PC-9 (cell line): ENCODE measurements around the gene HHLA2. TPM values are rescaled to one million over a fixed set of nuclear protein-coding genes. Genes with fewer than 3 reads are reported as not detected.
A peak's percentile ranks its signal among the peaks of the same experiment; 100 is the strongest.

Experiments
- BruUV-seq: library from RNA; stranded (reverse); fragments of 400-500 nt; replicated peaks from 2 replicates; lab custom pipeline; 2021; lab: Mats Ljungman, UMichigan
- CTCF ChIA-PET: fragments of 300-600 bp; sonication (Branson Sonifier 250); formaldehyde crosslinking; loops from one replicate; lab custom pipeline; 2022; ENCODE audit warnings: antibody characterized with exemption; lab: Charles Lee
- POLR2A ChIA-PET: fragments of 300-600 bp; sonication (Branson Sonifier 250); formaldehyde crosslinking; loops from one replicate; lab custom pipeline; 2022; ENCODE audit warnings: antibody characterized with exemption; ENCODE audit not compliant: unreplicated experiment; lab: Charles Lee
- DNase-seq, 2 experiments: peaks; one replicate each; pipeline versions ENCODE4 v3.0.0 to v3.0.0-alpha.2; 2015 to 2022; ENCODE audit warnings: mixed read lengths in 1 of 2
- H2AFZ ChIP-seq: fragments of 200-600 bp; sonication (generic); 2 replicates; pipeline ENCODE4 v1.8.1; 2017; ENCODE audit warnings: antibody characterized with exemption
- H3F3A ChIP-seq: fragments of 200-600 bp; sonication (generic); 2 replicates; pipeline ENCODE4 v1.8.1; 2017; ENCODE audit warnings: antibody characterized with exemption, mild to moderate bottlenecking, low read depth; ENCODE audit not compliant: insufficient read depth
- H3K27ac ChIP-seq: fragments of 200-600 bp; sonication (generic); 2 replicates; pipeline ENCODE4 v1.6.1; 2016; ENCODE audit warnings: mixed run types
- H3K27me3 ChIP-seq: fragments of 200-600 bp; sonication (generic); 2 replicates; pipeline ENCODE4 v1.6.1; 2016; ENCODE audit warnings: low read depth, mixed run types; ENCODE audit not compliant: insufficient read depth
- H3K36me3 ChIP-seq: fragments of 200-600 bp; sonication (generic); 2 replicates; pipeline ENCODE4 v1.6.1; 2016; ENCODE audit warnings: low read depth, mixed run types
- H3K4me1 ChIP-seq: fragments of 200-600 bp; sonication (generic); replicated peaks from 2 replicates; pipeline ENCODE4 v1.6.1; 2016; ENCODE audit warnings: mixed run types; ENCODE audit not compliant: insufficient read depth
- H3K4me2 ChIP-seq: fragments of 200-600 bp; sonication (generic); 2 replicates; pipeline ENCODE4 v1.6.1; 2017; ENCODE audit warnings: mixed run types
- H3K4me3 ChIP-seq: fragments of 200-600 bp; sonication (generic); 2 replicates; pipeline ENCODE4 v1.6.1; 2016; ENCODE audit warnings: mixed run types
- H3K79me2 ChIP-seq: fragments of 200-600 bp; sonication (generic); 2 replicates; pipeline ENCODE4 v1.6.1; 2017; ENCODE audit warnings: low read depth, mixed run types
- H3K9me2 ChIP-seq: fragments of 200-600 bp; sonication (generic); 2 replicates; pipeline ENCODE4 v1.8.1; 2017; ENCODE audit warnings: mild to moderate bottlenecking; ENCODE audit not compliant: insufficient read depth
- H3K9me3 ChIP-seq: fragments of 200-600 bp; sonication (generic); 2 replicates; pipeline ENCODE4 v1.8.1; 2016; ENCODE audit warnings: low read depth; ENCODE audit not compliant: insufficient read depth
- H4K20me1 ChIP-seq: fragments of 200-600 bp; sonication (generic); 2 replicates; pipeline ENCODE4 v1.8.1; 2017; ENCODE audit not compliant: insufficient read depth
- EZH2 ChIP-seq: fragments of 200-600 bp; sonication (generic); IDR thresholded peaks from 2 replicates; pipeline ENCODE4 v1.8.0; 2017; ENCODE audit warnings: antibody characterized with exemption, low read depth
- intact Hi-C: fragments of 100-400 bp; cut with micrococcal nuclease; formaldehyde crosslinking; loops from one replicate; pipeline ENCODE4 v1.10.0; 2022; ENCODE audit not compliant: unreplicated experiment
- total RNA-seq: library from RNA; stranded (reverse); gene quantifications from 2 replicates; pipeline ENCODE4 v1.2.3, GENCODE V29; 2021
- TF ChIP-seq, protein P1 (sequence below): fragments of 200-600 bp; sonication (generic); conservative IDR thresholded peaks from 2 replicates; pipeline ENCODE4 v1.6.1; 2017; ENCODE audit warnings: mixed run types, antibody characterized with exemption, mild to moderate bottlenecking, moderate library complexity

The HHLA2 gene
- total RNA-seq, 1 experiment from 2014 or later: not detected

DNA sequence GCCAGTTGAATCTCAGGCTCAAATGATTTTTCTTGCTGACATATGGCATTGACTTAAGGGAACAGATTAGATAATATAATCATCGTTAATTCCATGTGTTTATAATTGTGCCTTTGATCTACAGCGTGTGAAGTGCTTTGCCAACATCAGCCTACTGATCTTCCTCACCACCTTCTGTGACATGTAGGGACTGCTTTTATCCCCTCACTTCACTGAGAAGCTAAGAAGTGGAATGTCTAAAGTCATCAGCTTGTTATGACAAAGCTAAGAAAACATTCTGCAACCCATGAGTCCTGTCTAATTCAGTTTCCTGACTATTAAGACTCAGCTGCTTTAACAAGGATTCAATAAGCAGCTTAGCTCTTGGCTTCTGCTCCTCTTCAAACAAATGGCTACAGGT lies 108.0 kb downstream of the HHLA2 start:
- H3F3A ChIP-seq: no peaks in the 10 kb centered on the region
- H3K9me2 ChIP-seq: no peaks in the 10 kb centered on the region
- 0 out of 2 replicates have a peak, but pooled peaks cover 5% of the 10 kb centered on the region for H3K4me1 ChIP-seq
- no peak overlapping the region for H3K27ac ChIP-seq
- H3K27me3 ChIP-seq: no peaks in the 10 kb centered on the region
- CTCF ChIA-PET: no interaction called here
- DNase-seq: no peak
- BruUV-seq: no TSS peak
- H3K9me3 ChIP-seq: no peaks in the 10 kb centered on the region
- H4K20me1 ChIP-seq: no peaks in the 10 kb centered on the region
- H3K4me3 ChIP-seq: no peak overlapping the region
- H3K4me2 ChIP-seq: no peak overlapping the region
- intact Hi-C loops: loop anchor here (10.0 kb wide), 1 partner anchor 650 kb away; no protein-coding TSS in a partner anchor
- TF ChIP-seq, protein P1, sequence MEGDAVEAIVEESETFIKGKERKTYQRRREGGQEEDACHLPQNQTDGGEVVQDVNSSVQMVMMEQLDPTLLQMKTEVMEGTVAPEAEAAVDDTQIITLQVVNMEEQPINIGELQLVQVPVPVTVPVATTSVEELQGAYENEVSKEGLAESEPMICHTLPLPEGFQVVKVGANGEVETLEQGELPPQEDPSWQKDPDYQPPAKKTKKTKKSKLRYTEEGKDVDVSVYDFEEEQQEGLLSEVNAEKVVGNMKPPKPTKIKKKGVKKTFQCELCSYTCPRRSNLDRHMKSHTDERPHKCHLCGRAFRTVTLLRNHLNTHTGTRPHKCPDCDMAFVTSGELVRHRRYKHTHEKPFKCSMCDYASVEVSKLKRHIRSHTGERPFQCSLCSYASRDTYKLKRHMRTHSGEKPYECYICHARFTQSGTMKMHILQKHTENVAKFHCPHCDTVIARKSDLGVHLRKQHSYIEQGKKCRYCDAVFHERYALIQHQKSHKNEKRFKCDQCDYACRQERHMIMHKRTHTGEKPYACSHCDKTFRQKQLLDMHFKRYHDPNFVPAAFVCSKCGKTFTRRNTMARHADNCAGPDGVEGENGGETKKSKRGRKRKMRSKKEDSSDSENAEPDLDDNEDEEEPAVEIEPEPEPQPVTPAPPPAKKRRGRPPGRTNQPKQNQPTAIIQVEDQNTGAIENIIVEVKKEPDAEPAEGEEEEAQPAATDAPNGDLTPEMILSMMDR: no peak
- TF ChIP-seq EZH2: no peak
- H3K36me3 ChIP-seq: no peaks in the 10 kb centered on the region
- POLR2A ChIA-PET: no interaction called here
- peak overlapping the region; percentile 10; the same call in 1 of the 2 replicates for H2AFZ ChIP-seq
- no peaks in the 10 kb centered on the region for H3K79me2 ChIP-seq

DNA sequence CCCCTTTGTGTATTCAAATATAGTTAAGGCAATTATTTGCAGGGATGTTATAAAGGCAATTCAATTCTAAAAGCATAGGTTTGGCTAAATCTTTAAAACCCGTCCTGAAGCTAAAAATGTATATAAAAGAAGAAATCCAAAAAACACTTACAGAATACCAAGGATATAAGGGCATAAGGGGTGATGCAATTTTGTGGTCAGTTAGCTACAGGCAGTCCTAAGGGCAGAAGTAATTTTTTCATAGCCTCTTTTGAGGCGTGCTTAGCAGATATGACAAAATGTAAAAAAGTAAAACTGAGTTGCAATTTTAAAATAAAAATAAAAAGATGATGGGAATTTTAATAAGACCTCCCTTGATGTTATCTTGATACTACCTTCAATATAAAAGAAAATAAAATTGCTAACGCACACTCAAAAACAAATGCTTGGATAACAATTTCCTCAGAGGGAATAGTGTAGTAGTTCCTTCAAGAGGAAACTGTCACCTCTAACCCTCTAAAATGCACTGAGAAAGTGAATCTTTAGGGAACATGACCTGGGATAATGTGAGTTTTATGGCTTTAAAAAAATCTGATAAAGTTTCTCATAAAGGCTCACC lies 109.8 kb downstream of the HHLA2 start:
- Histone ChIP-seq H3F3A (no peaks in the 10 kb centered on the region), H3K27me3 (no peaks in the 10 kb centered on the region), H3K4me2 (peak overlapping the region; percentile 2; the same call in 1 of the 2 replicates), H3K9me2 (no peaks in the 10 kb centered on the region), H3K4me1 (0 out of 2 replicates have a peak, but pooled peaks cover 5% of the 10 kb centered on the region), H3K9me3 (no peaks in the 10 kb centered on the region), H2AFZ (no peak overlapping the region), H3K4me3 (no peak overlapping the region), H3K27ac (no peak overlapping the region), H3K36me3 (no peaks in the 10 kb centered on the region), H4K20me1 (no peaks in the 10 kb centered on the region), H3K79me2 (no peaks in the 10 kb centered on the region)
- DNase-seq: no peak
- intact Hi-C loops: loop anchor here (1.0 to 10.0 kb wide), 12 partner anchors 71 to 1170 kb away; partner anchors contain the start of genes CD47 and IFT57
- TF ChIP-seq, protein P1: no peak
- TF ChIP-seq EZH2: no peak
- no TSS peak for BruUV-seq
- ChIA-PET CTCF (interaction anchor here (0.6 kb wide), 1 partner anchor 847 kb away, joined by 3 read pairs; no protein-coding TSS in a partner anchor), POLR2A (interaction anchor here (0.6 kb wide), 1 partner anchor 846 kb away, joined by 3 read pairs; no protein-coding TSS in a partner anchor)

DNA sequence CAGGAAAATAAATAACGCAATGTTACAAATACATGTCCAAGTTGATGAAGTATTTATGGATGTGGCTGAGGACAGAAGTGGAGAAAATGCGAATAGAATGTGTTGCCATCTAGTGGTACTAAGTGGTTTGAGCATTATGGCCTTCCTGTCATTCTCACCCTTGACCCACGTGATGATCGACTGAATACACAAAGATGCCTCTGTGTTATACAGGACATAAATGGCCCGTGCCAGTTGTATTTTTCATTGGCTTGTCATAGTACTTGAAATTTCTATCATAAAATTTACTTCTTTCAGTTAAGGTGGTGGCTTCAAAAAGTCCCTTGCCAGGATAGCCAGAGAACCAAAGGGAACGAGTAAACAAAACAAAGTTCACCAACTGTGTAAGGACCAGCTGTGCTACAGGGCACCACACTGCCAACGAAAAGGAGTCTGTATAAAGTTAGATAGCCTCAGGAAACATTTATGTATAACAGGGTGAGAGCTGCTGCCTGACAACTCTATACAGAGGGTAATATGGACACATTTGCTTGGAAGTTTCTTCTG lies 110.4 kb downstream of the HHLA2 start:
- Histone ChIP-seq H3K4me1 (peaks cover 7% of the 10 kb centered on the region), H2AFZ (no peak overlapping the region), H3K4me2 (peak overlapping the region; percentile 2; the same call in 1 of the 2 replicates), H3K27me3 (no peaks in the 10 kb centered on the region), H3K4me3 (no peak overlapping the region), H3K9me2 (no peaks in the 10 kb centered on the region), H3K9me3 (no peaks in the 10 kb centered on the region), H4K20me1 (no peaks in the 10 kb centered on the region), H3K36me3 (no peaks in the 10 kb centered on the region), H3K27ac (no peak overlapping the region), H3F3A (no peaks in the 10 kb centered on the region), H3K79me2 (no peaks in the 10 kb centered on the region)
- POLR2A ChIA-PET: no interaction called here
- DNase-seq: peak; percentile 37 to 70
- BruUV-seq: no TSS peak
- intact Hi-C loops: loop anchor here (1.0 to 10.0 kb wide), 12 partner anchors 71 to 1170 kb away; partner anchors contain the start of genes CD47 and IFT57
- CTCF ChIA-PET: interaction anchor here (0.6 kb wide), 1 partner anchor 847 kb away, joined by 3 read pairs; no protein-coding TSS in a partner anchor
- TF ChIP-seq, protein P1: peak; percentile 93
- no peak for TF ChIP-seq EZH2
